Psoas muscle (tissue), 8 donors: ENCODE measurements around the gene SYT9. TPM values are rescaled to one million over a fixed set of nuclear protein-coding genes. Genes with fewer than 3 reads are reported as not detected.

Experiments used
- ATAC-seq, 4 donors: fragments of 200-7000 bp; cut with Tn5 transposase; one replicate each; pipeline ENCODE4 v1.9.1; 2020; ENCODE audit warnings: moderate library complexity in 3 of 4, mild to moderate bottlenecking in 2 of 4
- DNase-seq, 2 donors: peaks; one replicate each; pipeline ENCODE4 v3.0.0-alpha.2; 2020
- H3K27ac ChIP-seq: fragments of 200-600 bp; one replicate; pipeline ENCODE4 v1.8.0; 2022
- H3K27me3 ChIP-seq, 3 donors: fragments of 200-600 bp in 1 of 3; one replicate each; pipeline versions ENCODE4 v1.6.1 to v1.8.0; 2013 to 2022; ENCODE audit warnings: low read length in 2 of 3, mild to moderate bottlenecking in 2 of 3, moderate library complexity in 1 of 3; ENCODE audit not compliant: insufficient read depth in 3 of 3
- H3K36me3 ChIP-seq, 2 donors: fragments of 200-600 bp in 1 of 2; one replicate each; pipeline versions ENCODE4 v1.6.1 to v1.8.0; 2013 to 2022; ENCODE audit warnings: low read depth in 1 of 2, mild to moderate bottlenecking in 1 of 2, moderate library complexity in 1 of 2; ENCODE audit not compliant: insufficient read depth in 1 of 2
- H3K4me1 ChIP-seq: fragments of 200-600 bp; one replicate; pipeline ENCODE4 v1.8.0; 2022
- H3K4me3 ChIP-seq: fragments of 200-600 bp; one replicate; pipeline ENCODE4 v1.8.0; 2022; ENCODE audit warnings: mild to moderate bottlenecking
- H3K9me3 ChIP-seq: fragments of 200-600 bp; one replicate; pipeline ENCODE4 v1.8.0; 2022
- WGBS, 3 donors: extraction: QIAGEN DNeasy Blood & Tissue Kit; methylation state at CpG; one replicate each; pipeline versions ENCODE4 v1.1.6 to v1.1.7; 2013; 5-methylcytosine and 5-hydroxymethylcytosine counted together
- intact Hi-C, 2 donors: fragments of 100-400 bp; cut with DNase I; formaldehyde crosslinking; loops; one replicate each; pipeline versions ENCODE4 v1.11.0 to v1.14.2; 2022
- polyA plus RNA-seq, 3 donors: library from polyadenylated mRNA; stranded (reverse); fragments of 200-250 nt; gene quantifications; one replicate each; pipeline ENCODE4 v1.2.3, GENCODE V29; 2013
- total RNA-seq, 4 donors: library from RNA; stranded (reverse); fragmentation: NEBNext Ultra II Directional in 2 of 4; extraction: Animal tissue kit (Norgen Biotek cat#: 25700) in 2 of 4; gene quantifications; one replicate each; pipeline versions ENCODE4 v1.2.1 to v1.2.4, GENCODE V29; 2021 to 2023
- TF ChIP-seq, protein P1 (sequence below): fragments of 200-600 bp; IDR thresholded peaks from one replicate; pipeline ENCODE4 v1.8.0; 2022; ENCODE audit warnings: antibody characterized with exemption
- donor health status: healthy with polysubstance abuse.
- donor health status: DM: no; HTN: no; CAD: no; lungs with moderate emphysema.
- donor health status: Bipolar disorder and iron deficiency.
- donor health status: healthy.
- donor health status: DM: yes; HTN: yes; CAD: no.
- donor health status: DM: no; HTN: no; CAD: no.
- donor health status: DM: no; HTN: no; CAD: no.
- donor health status: DM: yes; HTN: yes; CAD: no.

SYT9 gene
- total and polyA plus RNA-seq, 7 donors = 0.03 TPM; not detected in 5

DNA sequence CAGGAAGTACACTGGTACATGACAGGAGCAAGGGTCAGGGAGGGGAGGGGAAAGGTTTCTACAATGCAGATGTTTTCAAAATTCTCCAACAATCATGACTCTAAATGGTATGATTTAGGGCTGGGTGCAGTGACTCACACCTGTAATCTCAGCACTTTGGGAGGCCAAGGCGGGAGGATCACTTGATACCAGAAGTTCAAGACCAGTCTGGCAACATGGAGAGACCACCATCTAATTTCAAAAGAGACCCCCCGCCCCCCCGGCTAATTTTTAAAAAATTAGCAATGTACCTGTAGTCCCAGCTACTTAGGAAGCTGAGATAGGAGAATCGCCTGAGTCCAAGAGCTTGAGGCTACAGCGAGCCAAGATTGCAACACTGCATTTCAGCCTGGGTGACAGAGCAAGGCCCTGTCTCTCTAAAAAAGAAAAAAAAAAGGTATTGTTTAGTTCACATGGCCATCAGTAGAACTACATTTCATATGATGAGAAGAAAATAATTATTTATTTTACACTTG lies 217.7 kb downstream of the SYT9 start:
- 90 to 96% (median 93%) methylated on average over 5 of the region's 5 CpGs for WGBS, 3 donors
- Histone ChIP-seq H3K27ac (no peak overlapping the region), H3K9me3 (no peaks in the 10 kb centered on the region), H3K4me1 (peaks cover 12% of the 10 kb centered on the region), H3K27me3 (no peaks in the 10 kb centered on the region), H3K4me3 (no peak overlapping the region), H3K36me3 (peaks cover 0 to 15% of the 10 kb centered on the region in 2 donors)
- TF ChIP-seq, protein P1, sequence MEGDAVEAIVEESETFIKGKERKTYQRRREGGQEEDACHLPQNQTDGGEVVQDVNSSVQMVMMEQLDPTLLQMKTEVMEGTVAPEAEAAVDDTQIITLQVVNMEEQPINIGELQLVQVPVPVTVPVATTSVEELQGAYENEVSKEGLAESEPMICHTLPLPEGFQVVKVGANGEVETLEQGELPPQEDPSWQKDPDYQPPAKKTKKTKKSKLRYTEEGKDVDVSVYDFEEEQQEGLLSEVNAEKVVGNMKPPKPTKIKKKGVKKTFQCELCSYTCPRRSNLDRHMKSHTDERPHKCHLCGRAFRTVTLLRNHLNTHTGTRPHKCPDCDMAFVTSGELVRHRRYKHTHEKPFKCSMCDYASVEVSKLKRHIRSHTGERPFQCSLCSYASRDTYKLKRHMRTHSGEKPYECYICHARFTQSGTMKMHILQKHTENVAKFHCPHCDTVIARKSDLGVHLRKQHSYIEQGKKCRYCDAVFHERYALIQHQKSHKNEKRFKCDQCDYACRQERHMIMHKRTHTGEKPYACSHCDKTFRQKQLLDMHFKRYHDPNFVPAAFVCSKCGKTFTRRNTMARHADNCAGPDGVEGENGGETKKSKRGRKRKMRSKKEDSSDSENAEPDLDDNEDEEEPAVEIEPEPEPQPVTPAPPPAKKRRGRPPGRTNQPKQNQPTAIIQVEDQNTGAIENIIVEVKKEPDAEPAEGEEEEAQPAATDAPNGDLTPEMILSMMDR = no peak
- no peak for ATAC-seq
- intact Hi-C loops = no loop called here
- no peak for DNase-seq

DNA sequence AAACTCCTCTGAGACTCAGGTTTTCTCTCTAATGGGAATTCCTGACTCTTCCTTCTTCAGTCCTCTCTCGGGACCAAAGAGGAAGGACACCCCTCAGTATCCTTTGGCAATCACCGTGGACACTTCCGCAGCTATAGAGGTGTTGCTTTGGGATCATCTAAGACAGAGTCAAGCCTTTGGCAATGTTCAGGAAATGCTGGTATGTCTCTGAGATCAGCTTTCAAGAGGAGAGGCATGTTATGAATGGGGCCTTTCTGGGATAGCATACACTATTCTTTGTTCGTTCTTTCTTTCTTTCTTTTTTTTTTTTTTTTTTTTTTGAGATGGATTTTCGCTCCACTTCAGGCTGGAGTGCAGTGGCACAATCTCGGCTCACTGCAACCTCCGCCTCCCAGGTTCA lies 219.4 kb downstream of the SYT9 start:
- H3K27me3 ChIP-seq = no peaks in the 10 kb centered on the region
- ATAC-seq (no peak), DNase-seq (no peak)
- no peak overlapping the region for H3K27ac ChIP-seq
- no peaks in the 10 kb centered on the region for H3K9me3 ChIP-seq
- H3K36me3 ChIP-seq = peaks cover 0 to 15% of the 10 kb centered on the region in 2 donors
- 66 to 74% (median 68%) methylated on average over 7 of the region's 7 CpGs for WGBS, 3 donors
- intact Hi-C loops = no loop called here
- TF ChIP-seq, protein P1 = no peak
- no peak overlapping the region for H3K4me3 ChIP-seq
- peaks cover 12% of the 10 kb centered on the region for H3K4me1 ChIP-seq

DNA sequence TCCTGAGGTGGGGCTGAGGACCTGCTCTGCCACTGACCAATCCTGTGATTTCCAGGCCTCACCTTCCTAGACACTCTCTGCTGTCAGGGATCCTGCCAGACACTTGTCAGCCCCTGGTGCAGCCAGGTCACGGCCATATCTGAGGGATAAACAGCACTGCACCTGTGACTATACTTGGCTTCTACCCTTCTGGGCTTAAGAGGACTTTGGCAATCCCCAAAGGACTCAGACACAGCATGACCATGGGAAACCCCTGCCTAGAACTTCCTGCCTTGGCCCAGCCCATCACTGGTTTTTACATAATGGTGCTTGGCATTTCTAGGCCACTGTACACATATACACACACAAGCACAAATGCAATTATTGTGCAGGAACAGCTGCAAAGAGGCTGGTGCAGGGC lies 222.0 kb downstream of the SYT9 start:
- H3K36me3 ChIP-seq = peaks cover 0 to 6% of the 10 kb centered on the region in 2 donors
- H3K27ac ChIP-seq = peak overlapping the region; percentile 43
- H3K4me3 ChIP-seq = no peak overlapping the region
- no peak for DNase-seq
- TF ChIP-seq, protein P1 = no peak
- peaks cover 12% of the 10 kb centered on the region for H3K4me1 ChIP-seq
- WGBS, 3 donors = 14 to 33% (median 32%) methylated on average over 1 of the region's 1 CpG
- H3K9me3 ChIP-seq = no peaks in the 10 kb centered on the region
- intact Hi-C loops = no loop called here
- peak; percentile 57 to 96 (median 87) for ATAC-seq
- H3K27me3 ChIP-seq = no peaks in the 10 kb centered on the region

DNA sequence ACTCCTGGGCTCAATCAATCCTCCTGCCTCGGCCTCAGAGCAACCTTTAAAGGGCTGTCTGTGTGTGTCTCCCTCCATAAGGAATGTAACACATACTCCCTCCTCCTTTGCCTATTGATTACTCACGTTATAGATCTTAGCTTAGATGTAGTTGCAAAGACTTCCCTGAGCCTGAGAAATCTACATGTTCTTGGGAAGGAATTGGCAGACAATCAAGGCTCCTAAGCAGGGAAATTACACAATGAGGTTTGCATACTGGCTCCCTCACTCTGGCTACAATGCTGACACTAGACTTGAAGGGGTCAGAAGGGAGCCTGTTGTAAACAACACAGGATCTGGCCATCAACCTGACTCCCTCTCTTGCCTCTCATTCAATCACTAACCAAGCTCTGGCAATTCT lies 228.4 kb downstream of the SYT9 start:
- no peak for DNase-seq
- WGBS, 3 donors = 73 to 75% (median 74%) methylated on average over 2 of the region's 2 CpGs
- Histone ChIP-seq H3K4me3 (no peak overlapping the region), H3K36me3 (no peaks in the 10 kb centered on the region), H3K4me1 (no peaks in the 10 kb centered on the region), H3K27ac (no peak overlapping the region), H3K27me3 (no peaks in the 10 kb centered on the region), H3K9me3 (no peaks in the 10 kb centered on the region)
- no peak for ATAC-seq
- intact Hi-C loops = no loop called here
- TF ChIP-seq, protein P1 = no peak

DNA sequence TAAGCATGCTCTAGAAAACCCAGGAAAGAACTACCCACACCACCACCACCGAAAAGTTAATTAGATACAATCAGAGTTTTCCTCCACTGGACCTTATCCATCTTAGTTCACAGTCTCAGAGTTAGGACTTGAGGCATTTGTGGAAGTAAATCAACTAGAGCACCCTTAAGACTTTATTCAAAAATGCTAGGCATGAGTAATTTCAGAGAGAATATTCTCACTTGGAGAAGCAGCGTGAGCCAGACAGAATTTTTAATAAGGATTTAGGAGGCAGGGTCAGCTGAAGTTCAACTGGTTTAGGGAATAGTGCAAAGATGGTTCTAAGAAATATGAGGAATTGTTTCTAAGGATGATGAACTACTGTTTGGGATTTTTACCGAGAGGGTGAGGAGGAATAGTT lies 232.4 kb downstream of the SYT9 start:
- H3K4me3 ChIP-seq = no peak overlapping the region
- intact Hi-C loops = no loop called here
- H3K9me3 ChIP-seq = no peaks in the 10 kb centered on the region
- no peaks in the 10 kb centered on the region for H3K4me1 ChIP-seq
- no peak overlapping the region for H3K27ac ChIP-seq
- DNase-seq (no peak), ATAC-seq (no peak)
- 80 to 86% (median 80%) methylated on average over 3 of the region's 3 CpGs for WGBS, 3 donors
- TF ChIP-seq, protein P1 = no peak
- H3K27me3 ChIP-seq = no peaks in the 10 kb centered on the region
- no peaks in the 10 kb centered on the region for H3K36me3 ChIP-seq
